ENCODE measurements around the gene KCND2. TPM values are rescaled to one million over a fixed set of nuclear protein-coding genes. Genes with fewer than 3 reads are reported as not detected.
A peak's percentile ranks its signal among the peaks of the same experiment; 100 is the strongest.

The KCND2 gene
- total and polyA plus RNA-seq, 2 of the 4 experiments (the other 2 are of a cell fraction), result under 0.01 TPM; not detected in 1

GRCh38 chr7:120311028-120311788 is 38.2 kb downstream of the KCND2 start:
- Histone ChIP-seq H3K23ac (ENCODE audit: low read depth, low read length) (no peak overlapping the region), H3K14ac (replicated peaks; ENCODE audit: low read depth, low read length) (no peak overlapping the region), H3K9me1 (ENCODE audit: insufficient read depth, low read length) (no peaks in the 10 kb centered on the region), H3K4me3 (ENCODE audit: insufficient read depth, low read depth, low read length) (no peak overlapping the region), H2BK120ac (ENCODE audit: low read depth, low read length) (no peak overlapping the region), H3K56ac (ENCODE audit: extremely low read depth, insufficient read depth, low read length) (no peak overlapping the region), H3K9me3 (ENCODE audit: control insufficient read depth, insufficient read depth, low read length) (no peaks in the 10 kb centered on the region), H3K27me3 (ENCODE audit: control insufficient read depth, insufficient read depth, low read length) (no peaks in the 10 kb centered on the region), H2AK5ac (ENCODE audit: low read depth, low read length) (no peak overlapping the region), H3K4me2 (ENCODE audit: low read depth, low read length) (no peak overlapping the region), H4K20me1 (ENCODE audit: insufficient read depth, low read length) (no peaks in the 10 kb centered on the region), H3K4ac (ENCODE audit: low read depth, low read length) (no peak overlapping the region), H2AFZ (replicated peaks; ENCODE audit: low read length, poor library complexity) (no peak overlapping the region), H3K4me1 (ENCODE audit: control insufficient read depth, insufficient read depth, low read length) (no peaks in the 10 kb centered on the region), H4K91ac (ENCODE audit: insufficient read depth, low read depth, low read length) (no peak overlapping the region), H3K18ac (ENCODE audit: low read depth, low read length) (no peak overlapping the region), H4K8ac (ENCODE audit: low read depth in 2 of 2, low read length in 2 of 2) (no peak overlapping the region), H2BK15ac (ENCODE audit: low read depth, low read length) (no peak overlapping the region), H2BK20ac (ENCODE audit: low read depth, low read length) (no peak overlapping the region), H3K9ac (ENCODE audit: low read depth, low read length) (no peak overlapping the region), H3K27ac (ENCODE audit: insufficient read depth, low read length) (no peak overlapping the region), H3K36me3 (ENCODE audit: control insufficient read depth, insufficient read depth, low read length) (no peaks in the 10 kb centered on the region), H3K79me1 (ENCODE audit: low read depth in 1 of 2, low read length in 2 of 2) (no peaks in the 10 kb centered on the region), H4K5ac (ENCODE audit: low read depth, low read length) (no peak overlapping the region), H2AK9ac (replicated peaks; ENCODE audit: low read depth, low read length, poor library complexity) (no peak overlapping the region), H2BK5ac (ENCODE audit: low read depth, low read length, poor library complexity, severe bottlenecking) (no peak overlapping the region)
- intact Hi-C loops (cut with micrococcal nuclease) (loop anchor here (5.0 kb wide), 1 partner anchor 1511 kb away; no protein-coding TSS in a partner anchor), in situ Hi-C loops (cut with MboI; ENCODE audit: low sequenced_read_pairs) (no loop called here), dilution Hi-C loops (cut with HindIII; ENCODE audit: low sequenced_read_pairs, unreplicated experiment) (no loop called here)
- POLR2A ChIA-PET (ENCODE audit: unreplicated experiment), result no interaction called here
- WGBS, 2 experiments (ENCODE audit: extremely low coverage in 2 of 2, insufficient read length in 1 of 2), result no CpG with 5 or more reads among the region's 2 CpGs
- BruUV-seq (replicated peaks), result no TSS peak
- DNase-seq (no peak), ATAC-seq (ENCODE audit: low read depth) (no peak)
- peak; percentile 100 for TF ChIP-seq MAFK (IDR thresholded peaks at IDR 0.05; ENCODE audit: low read depth, low read length)
- TF ChIP-seq POLR2A (IDR thresholded peaks at IDR 0.05; ENCODE audit: low read depth, low read length), result no peak
- CTCF ChIA-PET, result interaction anchor here (0.6 kb wide), 1 partner anchor 38 kb away, joined by 4 read pairs; no protein-coding TSS in a partner anchor
